GM18517 (cell line): ENCODE measurements around the gene ALDH1B1.
A peak's percentile ranks its signal among the peaks of the same experiment; 100 is the strongest.
"Not testable (repeated sequence)": the region's sequence is repeated elsewhere in the genome, so short reads cannot be mapped to it uniquely, and the experiment has no call there.

ENCODE experiments used
- ATAC-seq: cut with Tn5 transposase; IDR thresholded peaks from one replicate; pipeline ENCODE4 v1.9.1; 2021; ENCODE audit warnings: mild to moderate bottlenecking, moderate library complexity; ENCODE audit not compliant: unreplicated experiment

Gene ALDH1B1

GRCh38 chr9:38385896-38386295 is 6.6 kb upstream of the ALDH1B1 start:
- ATAC-seq = no peak

GRCh38 chr9:38386319-38386895 is 6.1 kb upstream of the ALDH1B1 start:
- no peak for ATAC-seq

GRCh38 chr9:38387066-38387465 is 5.4 kb upstream of the ALDH1B1 start:
- no peak for ATAC-seq

GRCh38 chr9:38387751-38388150 is 4.8 kb upstream of the ALDH1B1 start:
- ATAC-seq = no peak

GRCh38 chr9:38388283-38389223 is 3.9 kb upstream of the ALDH1B1 start:
- ATAC-seq = no peak

- no peak for ATAC-seq
Observed at GRCh38 chr9:38389313-38389712, 3.2 kb upstream of the ALDH1B1 start.

DNA sequence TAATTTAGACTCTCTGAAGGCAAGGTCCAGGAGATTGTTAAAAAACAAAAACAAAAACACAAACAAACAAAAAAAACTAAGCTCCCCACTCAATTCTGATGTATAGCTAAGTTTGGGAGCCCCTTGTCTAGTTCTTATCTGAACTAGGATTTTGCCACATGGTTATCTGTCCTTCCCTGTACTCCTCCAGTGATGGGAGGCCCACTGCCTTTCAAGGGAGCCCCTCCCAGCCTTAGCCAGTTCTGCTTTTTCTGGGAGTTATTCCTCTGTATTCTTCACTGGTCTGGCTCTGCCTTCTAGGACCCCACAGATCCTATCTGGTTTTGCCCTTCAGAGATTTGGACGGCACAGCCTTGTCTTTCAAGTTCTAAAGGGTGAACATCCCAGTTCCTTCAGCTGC is 2.1 kb upstream of the ALDH1B1 start:
- no peak for ATAC-seq

- no peak for ATAC-seq
Observed at GRCh38 chr9:38390851-38391250, 1.7 kb upstream of the ALDH1B1 start.

DNA sequence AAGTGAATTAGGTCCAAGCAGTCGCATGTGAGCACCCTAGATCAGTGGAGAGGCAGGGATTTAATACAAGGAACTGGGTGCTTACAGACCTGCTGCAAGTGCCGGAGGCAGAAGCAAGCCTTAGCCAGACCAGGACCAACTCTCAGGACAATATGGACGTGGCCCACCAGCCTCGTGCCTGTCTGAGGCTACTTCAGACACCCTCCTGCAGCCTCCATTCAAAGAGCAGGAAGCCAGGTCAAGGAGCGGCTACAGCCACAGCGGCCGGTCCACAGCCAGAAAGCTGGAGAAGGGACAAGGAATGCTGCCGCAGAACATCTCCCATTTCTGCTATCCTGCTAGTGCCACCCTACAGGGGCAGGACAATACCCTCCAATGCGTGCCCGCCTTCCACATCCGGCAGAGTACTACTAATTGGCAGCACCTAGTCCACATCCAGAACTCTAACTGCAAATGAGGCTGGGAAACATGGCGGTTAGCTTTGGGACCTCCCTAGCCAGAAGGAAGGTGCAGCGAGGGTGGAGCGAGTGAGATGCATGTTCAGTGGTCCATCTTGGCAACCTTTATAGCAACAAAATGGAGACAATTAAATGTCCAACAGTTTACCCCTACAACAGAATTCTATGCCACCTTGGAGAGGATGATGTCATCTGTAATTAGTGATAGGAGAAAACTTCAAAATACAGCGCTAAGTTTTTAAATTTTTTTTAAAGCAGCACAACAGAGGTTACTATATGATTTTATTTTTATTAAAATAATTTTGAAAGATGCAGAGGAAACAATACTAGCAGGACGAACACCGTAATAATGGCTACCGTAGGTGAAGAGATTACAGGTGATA is 1.0 kb upstream of the ALDH1B1 start:
- ATAC-seq = no peak

DNA sequence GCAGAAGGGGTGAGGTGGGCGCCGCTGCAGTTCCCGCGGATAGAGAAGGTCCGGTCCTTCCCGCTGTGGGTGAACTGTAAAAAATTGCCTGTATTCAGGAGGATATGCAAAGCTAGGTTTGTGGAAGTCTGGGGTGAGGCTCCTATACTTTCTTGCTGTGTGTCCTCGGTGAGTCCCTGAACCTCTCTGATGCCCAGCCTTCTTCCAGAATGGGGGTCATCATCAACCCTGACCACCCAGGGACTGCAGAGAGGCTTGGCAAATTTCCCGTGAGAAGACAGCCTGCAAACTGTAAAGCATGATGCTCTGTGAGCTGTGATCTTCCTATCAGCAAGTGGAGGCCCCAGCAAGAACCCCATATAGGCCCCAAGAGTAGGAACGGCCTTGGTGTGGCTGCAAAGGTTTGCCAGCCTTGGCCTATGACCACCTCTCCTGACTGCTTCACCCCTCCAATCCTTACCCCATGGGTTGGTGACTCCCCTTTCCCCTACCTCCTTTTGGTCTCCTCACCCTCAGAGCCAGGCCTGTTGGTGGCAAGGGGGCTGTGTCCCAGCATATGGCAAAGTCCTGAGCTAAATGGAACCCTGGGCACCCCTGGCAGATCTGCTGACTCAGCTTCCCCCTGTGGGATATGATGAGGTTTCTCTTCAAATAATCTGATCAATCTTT is 760 bp downstream of the ALDH1B1 start:
- ATAC-seq = peak; percentile 7

- ATAC-seq = no peak
Observed at GRCh38 chr9:38394416-38394815, 1.9 kb downstream of the ALDH1B1 start.

GRCh38 chr9:38395653-38396370 is 3.3 kb downstream of the ALDH1B1 start:
- no peak for ATAC-seq

DNA sequence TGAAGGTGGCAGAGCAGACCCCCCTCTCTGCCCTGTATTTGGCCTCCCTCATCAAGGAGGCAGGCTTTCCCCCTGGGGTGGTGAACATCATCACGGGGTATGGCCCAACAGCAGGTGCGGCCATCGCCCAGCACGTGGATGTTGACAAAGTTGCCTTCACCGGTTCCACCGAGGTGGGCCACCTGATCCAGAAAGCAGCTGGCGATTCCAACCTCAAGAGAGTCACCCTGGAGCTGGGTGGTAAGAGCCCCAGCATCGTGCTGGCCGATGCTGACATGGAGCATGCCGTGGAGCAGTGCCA is 3.8 kb downstream of the ALDH1B1 start:
- ATAC-seq = no peak

DNA sequence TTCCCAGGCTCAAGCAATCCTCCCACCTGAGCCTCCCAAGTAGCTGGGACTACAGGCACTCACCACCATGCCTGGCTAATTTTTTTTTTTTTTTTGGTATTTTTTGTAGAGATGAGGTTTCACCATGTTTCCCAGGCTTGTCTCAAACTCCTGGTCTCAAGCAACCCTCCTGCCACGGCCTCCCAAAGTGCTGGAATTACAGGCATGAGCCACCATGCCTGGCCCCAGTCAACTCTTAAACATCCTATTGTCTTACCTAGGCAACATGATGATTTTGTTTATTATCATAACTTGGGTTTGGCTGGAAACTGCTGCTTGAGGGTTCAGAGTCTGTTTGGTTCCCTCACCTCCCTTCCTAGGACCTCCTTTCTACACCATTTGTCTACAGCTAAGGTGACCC is 6.7 kb downstream of the ALDH1B1 start:
- not testable (repeated sequence) for ATAC-seq

DNA sequence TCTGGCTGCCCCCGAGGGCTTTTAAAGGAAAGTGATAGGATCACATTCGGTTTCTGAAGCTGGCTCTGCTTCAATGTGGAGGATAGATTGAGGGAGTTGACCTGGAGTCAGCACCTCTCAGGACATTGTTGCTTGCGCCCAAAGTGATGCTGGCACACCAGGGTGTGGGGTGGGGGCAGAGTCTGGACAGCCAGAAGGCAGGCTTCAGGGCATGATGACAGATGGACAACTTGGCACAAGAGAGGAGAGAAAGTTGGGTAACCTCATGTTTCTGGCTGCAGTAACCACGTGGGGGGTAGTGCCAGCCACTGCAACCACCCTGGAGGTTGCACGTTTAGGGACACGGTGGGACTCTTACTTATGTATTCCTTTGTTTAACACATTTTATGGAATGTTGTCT is 9.5 kb downstream of the ALDH1B1 start:
- ATAC-seq = no peak

DNA sequence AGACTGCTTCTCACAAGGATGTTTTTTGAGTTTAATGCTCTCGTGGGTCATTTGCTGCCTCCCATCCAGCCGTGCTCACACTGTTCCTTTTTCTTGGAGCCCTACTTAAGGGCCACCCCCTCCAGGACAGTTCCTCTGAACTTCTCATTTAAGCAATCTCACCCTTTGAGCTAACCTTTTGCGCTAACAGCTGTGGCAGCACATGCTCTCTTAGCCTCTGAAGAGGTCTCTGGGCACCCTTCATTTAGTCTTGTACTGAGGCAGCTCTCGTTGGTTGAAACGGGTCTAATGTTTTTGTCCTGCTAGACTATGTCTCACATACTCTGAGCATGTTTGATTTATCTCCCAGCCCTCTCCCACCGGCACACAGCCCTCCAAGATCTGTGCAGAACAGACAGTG is 11.8 kb downstream of the ALDH1B1 start:
- no peak for ATAC-seq

GRCh38 chr9:38405785-38406184 is 13.3 kb downstream of the ALDH1B1 start:
- ATAC-seq = no peak

GRCh38 chr9:38406476-38407186 is 14.1 kb downstream of the ALDH1B1 start:
- ATAC-seq = no peak

DNA sequence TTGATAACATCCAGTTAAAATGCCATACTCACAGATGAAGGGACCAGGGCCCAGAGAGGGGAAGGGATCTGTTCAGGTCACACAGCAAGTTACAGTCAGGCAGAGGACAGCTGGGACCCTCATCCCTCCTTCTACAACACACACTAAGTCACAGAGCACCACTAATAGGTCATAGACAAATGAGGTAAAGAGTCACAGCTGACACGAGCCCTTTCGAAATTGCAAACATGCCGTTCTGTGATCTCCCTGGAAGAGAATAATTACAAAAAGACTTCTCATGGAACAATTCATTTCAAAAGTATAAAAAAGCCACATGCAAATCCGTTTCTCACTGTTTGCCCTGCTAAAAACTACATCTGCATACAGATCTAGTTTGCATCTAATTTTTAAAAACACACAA is 16.2 kb downstream of the ALDH1B1 start:
- no peak for ATAC-seq

DNA sequence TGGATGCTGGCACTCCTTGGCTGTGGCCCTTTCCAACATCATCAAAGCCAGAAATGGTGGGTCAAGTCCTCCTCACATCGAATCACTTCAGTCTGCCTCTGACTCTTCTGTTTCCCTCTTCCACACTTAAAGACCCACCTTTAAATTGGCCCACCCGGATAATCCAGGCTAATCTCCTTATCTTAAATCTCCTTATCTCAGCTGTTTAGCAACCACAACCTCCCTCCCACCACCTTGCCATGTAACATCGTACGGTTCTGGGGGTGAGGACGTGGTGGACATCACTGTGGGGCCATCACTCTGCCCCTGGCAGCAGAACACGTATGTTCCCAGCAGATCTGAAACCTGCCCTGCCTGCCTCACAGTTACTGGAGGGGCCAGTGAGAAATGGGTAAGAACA is 20.2 kb downstream of the ALDH1B1 start:
- no peak for ATAC-seq
